ENCODE measurements around the gene NFS1. TPM values are rescaled to one million over a fixed set of nuclear protein-coding genes. Genes with fewer than 3 reads are reported as not detected.

The NFS1 gene
- total and polyA plus RNA-seq, 2 experiments from 2014 or later = 38.1 to 48.5 TPM

DNA sequence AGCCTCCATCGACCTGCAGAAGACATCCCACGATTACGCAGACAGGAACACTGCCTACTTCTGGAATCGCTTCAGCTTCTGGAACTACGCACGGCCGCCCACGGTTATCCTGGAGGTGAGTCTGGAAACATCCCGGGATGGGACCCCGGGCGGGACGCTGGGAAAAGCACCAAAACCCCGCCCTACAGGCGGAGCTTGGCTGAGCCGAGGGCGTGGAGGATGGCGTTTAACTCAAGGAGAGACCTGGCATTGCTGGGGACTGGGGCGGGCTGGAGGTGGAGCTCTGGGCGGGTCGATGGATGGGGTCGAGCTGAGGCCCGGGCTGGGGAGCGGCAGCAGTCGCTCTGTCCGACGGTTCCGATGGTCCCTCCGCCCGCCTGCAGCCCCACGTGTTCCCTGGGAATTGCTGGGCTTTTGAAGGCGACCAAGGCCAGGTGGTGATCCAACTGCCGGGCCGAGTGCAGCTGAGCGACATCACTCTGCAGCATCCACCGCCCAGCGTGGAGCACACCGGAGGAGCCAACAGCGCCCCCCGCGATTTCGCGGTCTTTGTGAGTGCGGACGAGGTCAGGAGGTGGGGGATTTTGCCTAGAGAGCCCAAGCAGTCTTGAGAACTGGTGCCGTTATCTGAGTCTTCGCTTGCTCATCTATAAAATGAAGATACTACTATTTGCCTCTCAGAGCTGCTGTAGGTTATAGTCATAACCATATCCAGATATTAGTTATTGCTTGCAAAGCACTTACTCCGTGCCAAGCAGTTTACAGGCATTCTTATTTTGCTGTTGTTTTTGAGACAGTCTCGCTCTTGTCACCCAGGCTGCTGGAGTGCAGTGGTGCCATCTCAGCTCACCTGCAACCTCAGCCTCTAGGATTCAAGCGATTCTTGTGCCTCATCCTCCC lies 79.7 kb downstream of the NFS1 start:
- 7% methylated on average over 42 of the region's 49 CpGs for WGBS (ENCODE audit: low lambda C conversion rate, missing lambda C conversion rate)
- Histone ChIP-seq H3K9me3 (ENCODE audit: low read depth) (no peaks in the 10 kb centered on the region), H3K4me3 (peak overlapping the region; percentile 53), H3K27ac (no peak overlapping the region), H3K9me2 (replicated peaks; ENCODE audit: insufficient read depth) (no peaks in the 10 kb centered on the region), H4K20me1 (ENCODE audit: insufficient read depth, poor library complexity, severe bottlenecking) (no peaks in the 10 kb centered on the region), H3K36me3 (replicated peaks; ENCODE audit: insufficient read depth, low read depth) (no peaks in the 10 kb centered on the region), H3K4me1 (ENCODE audit: insufficient read depth) (peaks cover 8% of the 10 kb centered on the region), H3K4me2 (peak overlapping the region; percentile 97), H3K79me2 (no peaks in the 10 kb centered on the region), H3K27me3 (no peaks in the 10 kb centered on the region), H2AFZ (peak overlapping the region; percentile 39)
- peak; percentile 90 for DNase-seq (ENCODE audit: low spot score)
- TF ChIP-seq EZH2phosphoT487 (IDR thresholded peaks at IDR 0.05; ENCODE audit: low read depth, severe bottlenecking, unreplicated experiment) (no peak), EZH2 (IDR thresholded peaks at IDR 0.05; ENCODE audit: borderline replicate concordance) (no peak)
- TF ChIP-seq, protein P1, sequence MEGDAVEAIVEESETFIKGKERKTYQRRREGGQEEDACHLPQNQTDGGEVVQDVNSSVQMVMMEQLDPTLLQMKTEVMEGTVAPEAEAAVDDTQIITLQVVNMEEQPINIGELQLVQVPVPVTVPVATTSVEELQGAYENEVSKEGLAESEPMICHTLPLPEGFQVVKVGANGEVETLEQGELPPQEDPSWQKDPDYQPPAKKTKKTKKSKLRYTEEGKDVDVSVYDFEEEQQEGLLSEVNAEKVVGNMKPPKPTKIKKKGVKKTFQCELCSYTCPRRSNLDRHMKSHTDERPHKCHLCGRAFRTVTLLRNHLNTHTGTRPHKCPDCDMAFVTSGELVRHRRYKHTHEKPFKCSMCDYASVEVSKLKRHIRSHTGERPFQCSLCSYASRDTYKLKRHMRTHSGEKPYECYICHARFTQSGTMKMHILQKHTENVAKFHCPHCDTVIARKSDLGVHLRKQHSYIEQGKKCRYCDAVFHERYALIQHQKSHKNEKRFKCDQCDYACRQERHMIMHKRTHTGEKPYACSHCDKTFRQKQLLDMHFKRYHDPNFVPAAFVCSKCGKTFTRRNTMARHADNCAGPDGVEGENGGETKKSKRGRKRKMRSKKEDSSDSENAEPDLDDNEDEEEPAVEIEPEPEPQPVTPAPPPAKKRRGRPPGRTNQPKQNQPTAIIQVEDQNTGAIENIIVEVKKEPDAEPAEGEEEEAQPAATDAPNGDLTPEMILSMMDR (IDR thresholded peaks at IDR 0.05; ENCODE audit: poor library complexity) = peak; percentile 42

DNA sequence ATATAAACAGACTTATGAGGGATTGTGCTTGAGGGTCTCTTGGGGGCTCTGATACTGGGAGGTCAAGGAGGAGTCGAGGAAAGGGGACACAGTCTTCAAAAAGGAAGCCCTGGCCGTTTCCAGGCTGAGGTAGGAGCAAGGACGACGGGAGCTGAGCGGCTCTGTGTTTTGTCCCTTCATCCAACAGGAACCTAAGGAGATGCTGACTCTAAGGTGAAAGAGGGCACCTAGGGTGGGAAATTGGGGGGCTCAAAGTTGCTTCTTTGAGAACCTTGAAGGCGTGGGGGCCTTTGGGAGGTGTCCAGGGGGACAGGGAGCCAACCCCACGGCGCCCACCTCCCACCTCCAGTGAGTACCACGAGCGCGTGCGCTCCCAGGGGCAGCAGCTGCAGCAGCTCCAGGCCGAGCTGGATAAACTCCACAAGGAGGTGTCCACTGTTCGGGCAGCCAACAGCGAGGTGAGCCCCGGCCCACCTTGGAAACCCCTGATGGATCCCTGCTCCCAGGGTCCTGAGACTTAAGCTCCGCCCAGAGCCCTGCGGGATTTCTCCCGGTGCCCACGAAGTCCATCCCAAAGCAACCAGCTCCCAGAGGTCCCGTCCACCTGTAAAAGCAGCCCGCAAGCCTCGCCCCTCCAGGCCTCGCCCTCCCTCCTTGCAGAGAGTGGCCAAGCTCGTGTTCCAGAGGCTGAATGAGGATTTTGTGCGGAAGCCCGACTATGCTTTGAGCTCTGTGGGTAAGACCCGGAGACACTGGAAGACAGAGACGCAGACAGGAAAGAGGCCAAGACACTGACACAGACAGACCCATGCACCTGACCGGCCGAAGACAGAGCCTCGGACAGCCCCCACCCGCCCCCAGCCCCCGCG lies 80.7 kb downstream of the NFS1 start:
- WGBS (ENCODE audit: low lambda C conversion rate, missing lambda C conversion rate) = 36% methylated on average over 31 of the region's 35 CpGs
- peak overlapping the region; percentile 39 for H2AFZ ChIP-seq
- no peaks in the 10 kb centered on the region for H3K9me2 ChIP-seq (replicated peaks; ENCODE audit: insufficient read depth)
- peaks cover 8% of the 10 kb centered on the region for H3K4me1 ChIP-seq (ENCODE audit: insufficient read depth)
- H3K27me3 ChIP-seq = no peaks in the 10 kb centered on the region
- peak overlapping the region; percentile 31 for H3K4me3 ChIP-seq
- H3K36me3 ChIP-seq (replicated peaks; ENCODE audit: insufficient read depth, low read depth) = no peaks in the 10 kb centered on the region
- H3K79me2 ChIP-seq = no peaks in the 10 kb centered on the region
- H3K4me2 ChIP-seq = peak overlapping the region; percentile 97
- TF ChIP-seq EZH2phosphoT487 (IDR thresholded peaks at IDR 0.05; ENCODE audit: low read depth, severe bottlenecking, unreplicated experiment) (no peak), EZH2 (IDR thresholded peaks at IDR 0.05; ENCODE audit: borderline replicate concordance) (no peak)
- TF ChIP-seq, protein P1 (IDR thresholded peaks at IDR 0.05; ENCODE audit: poor library complexity) = no peak
- no peak overlapping the region for H3K27ac ChIP-seq
- H4K20me1 ChIP-seq (ENCODE audit: insufficient read depth, poor library complexity, severe bottlenecking) = no peaks in the 10 kb centered on the region
- DNase-seq (ENCODE audit: low spot score) = no peak
- no peaks in the 10 kb centered on the region for H3K9me3 ChIP-seq (ENCODE audit: low read depth)

Small RNA genes within 50 kb of the gene (small RNA-seq; reads per million reads assigned to genes)
- not detected for gene RNU6-759P

Other genes with a start within 250 kb of the NFS1 start
- gene CEP250, start 243.8 kb downstream of the NFS1 start, total RNA-seq = 9.6 and 12.4 TPM in 2 replicates
- gene CEP250, start 243.8 kb downstream of the NFS1 start, polyA plus RNA-seq = 18.5 and 23.4 TPM in 2 replicates
- not detected in 2 replicates for gene C20orf173, start 169.7 kb downstream of the NFS1 start, total RNA-seq
- not detected in 2 replicates for gene C20orf173, start 169.7 kb downstream of the NFS1 start, polyA plus RNA-seq
- gene ERGIC3, start 157.3 kb downstream of the NFS1 start, total RNA-seq = 369 and 375 TPM in 2 replicates
- 298 and 309 TPM in 2 replicates for gene ERGIC3, start 157.3 kb downstream of the NFS1 start, polyA plus RNA-seq
- 7.9 and 11.0 TPM in 2 replicates for gene SPAG4, start 83.5 kb downstream of the NFS1 start, total RNA-seq
- 6.6 and 10.5 TPM in 2 replicates for gene SPAG4, start 83.5 kb downstream of the NFS1 start, polyA plus RNA-seq
- 66.9 and 68.9 TPM in 2 replicates for gene CPNE1, start 34.5 kb downstream of the NFS1 start, total RNA-seq
- gene CPNE1, start 34.5 kb downstream of the NFS1 start, polyA plus RNA-seq = 91.1 and 93.4 TPM in 2 replicates
- gene RBM12, start 34.5 kb downstream of the NFS1 start, total RNA-seq = 53.7 and 57.3 TPM in 2 replicates
- gene RBM12, start 34.5 kb downstream of the NFS1 start, polyA plus RNA-seq = 20.6 and 22.5 TPM in 2 replicates
- 285 and 383 TPM in 2 replicates for gene ROMO1, start 53 bp upstream of the NFS1 start, total RNA-seq
- gene ROMO1, start 53 bp upstream of the NFS1 start, polyA plus RNA-seq = 629 and 634 TPM in 2 replicates
- 334 and 423 TPM in 2 replicates for gene RBM39, start 42.9 kb upstream of the NFS1 start, total RNA-seq
- gene RBM39, start 42.9 kb upstream of the NFS1 start, polyA plus RNA-seq = 200 and 260 TPM in 2 replicates
- 18.8 and 24.0 TPM in 2 replicates for gene PHF20, start 72.7 kb upstream of the NFS1 start, total RNA-seq
- gene PHF20, start 72.7 kb upstream of the NFS1 start, polyA plus RNA-seq = 24.0 and 24.2 TPM in 2 replicates